ENCODE data around the gene NPC1.
"Not testable (repeated sequence)": the region's sequence is repeated elsewhere in the genome, so short reads cannot be mapped to it uniquely, and the experiment has no call there.

The NPC1 gene

DNA sequence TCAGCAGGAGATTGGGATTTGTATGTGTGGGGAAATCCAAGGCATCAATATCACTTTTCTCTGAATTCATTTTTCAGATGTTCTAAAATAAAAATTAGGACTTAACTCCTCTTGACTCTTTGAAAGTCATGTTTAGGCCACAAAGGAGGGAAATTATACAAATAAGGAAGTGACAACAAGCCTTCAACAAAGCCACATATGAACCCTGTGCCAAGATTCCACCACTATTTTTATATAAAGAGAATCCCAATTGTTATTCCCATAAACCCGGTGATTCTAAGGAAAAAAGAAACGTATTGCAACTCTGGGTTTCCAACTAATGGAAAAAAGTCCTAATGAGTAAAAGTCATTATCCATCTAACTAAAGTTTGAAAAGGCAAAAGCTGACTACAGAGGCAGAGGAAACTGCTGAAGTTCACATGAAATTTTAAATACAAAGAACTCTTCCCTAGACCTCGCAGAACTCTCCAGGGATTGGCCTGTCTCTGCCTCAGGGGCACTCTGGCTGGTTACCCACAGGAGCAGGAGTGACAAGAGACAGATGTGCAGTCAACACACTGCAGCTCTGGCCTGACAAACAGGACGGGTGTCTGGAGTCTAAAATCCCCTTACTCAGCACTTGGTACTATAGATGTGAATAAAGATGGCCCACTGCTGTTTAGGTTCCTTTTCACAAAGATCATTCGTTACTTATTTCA, 11.5 kb downstream of the NPC1 start:
- Mint-ChIP-seq H3K36me3 (ENCODE audit: low read depth) (peaks cover 27% of the 10 kb centered on the region), H3K9me3 (no peaks in the 10 kb centered on the region), H3K27ac (peak overlapping the region; percentile 73), H3K4me1 (peaks cover 42% of the 10 kb centered on the region), H3K4me3 (no peak overlapping the region), H3K27me3 (no peaks in the 10 kb centered on the region)
- ATAC-seq: no peak
- DNase-seq: no peak

GRCh38 chr18:23573626-23574431, 12.5 kb downstream of the NPC1 start:
- DNase-seq (peak; percentile 27), ATAC-seq (peak; percentile 80)
- no peak overlapping the region for H3K4me3 Mint-ChIP-seq
- no peaks in the 10 kb centered on the region for H3K9me3 Mint-ChIP-seq
- peaks cover 39% of the 10 kb centered on the region for H3K4me1 Mint-ChIP-seq
- no peaks in the 10 kb centered on the region for H3K27me3 Mint-ChIP-seq
- H3K27ac Mint-ChIP-seq: peak overlapping the region; percentile 73
- H3K36me3 Mint-ChIP-seq (ENCODE audit: low read depth): peaks cover 29% of the 10 kb centered on the region

DNA sequence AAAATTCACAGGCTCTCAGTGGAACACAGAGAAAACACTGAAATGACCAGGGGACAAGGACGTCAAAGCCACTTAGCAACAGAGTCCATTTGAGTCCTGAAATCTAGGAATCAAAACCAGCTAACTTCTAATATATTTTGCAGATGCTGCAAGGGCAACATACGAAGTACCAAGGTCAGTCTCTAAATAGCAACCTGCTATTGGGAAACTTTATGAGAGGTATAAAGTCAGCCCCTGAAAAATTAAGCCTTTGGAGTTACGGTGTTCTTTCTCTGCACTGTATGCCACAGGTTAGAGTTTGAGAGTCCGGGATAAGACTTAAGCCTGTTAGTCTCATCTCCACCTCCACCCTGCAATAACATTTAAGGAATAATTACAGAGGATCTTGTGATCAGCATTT, 13.3 kb downstream of the NPC1 start:
- no peaks in the 10 kb centered on the region for H3K9me3 Mint-ChIP-seq
- no peak for DNase-seq
- no peak overlapping the region for H3K27ac Mint-ChIP-seq
- H3K4me3 Mint-ChIP-seq: no peak overlapping the region
- H3K27me3 Mint-ChIP-seq: no peaks in the 10 kb centered on the region
- peaks cover 34% of the 10 kb centered on the region for H3K4me1 Mint-ChIP-seq
- peaks cover 36% of the 10 kb centered on the region for H3K36me3 Mint-ChIP-seq (ENCODE audit: low read depth)
- ATAC-seq: no peak

GRCh38 chr18:23572570-23572969, 13.7 kb downstream of the NPC1 start:
- ATAC-seq: no peak
- Mint-ChIP-seq H3K4me1 (peaks cover 34% of the 10 kb centered on the region), H3K36me3 (ENCODE audit: low read depth) (peaks cover 38% of the 10 kb centered on the region), H3K27ac (no peak overlapping the region), H3K27me3 (no peaks in the 10 kb centered on the region), H3K9me3 (no peaks in the 10 kb centered on the region), H3K4me3 (no peak overlapping the region)
- DNase-seq: no peak

- Mint-ChIP-seq H3K27me3 (no peaks in the 10 kb centered on the region), H3K4me3 (no peak overlapping the region), H3K4me1 (peaks cover 34% of the 10 kb centered on the region), H3K27ac (no peak overlapping the region), H3K9me3 (no peaks in the 10 kb centered on the region), H3K36me3 (ENCODE audit: low read depth) (peaks cover 43% of the 10 kb centered on the region)
- ATAC-seq (no peak), DNase-seq (no peak)
Measured at GRCh38 chr18:23572012-23572411, 14.3 kb downstream of the NPC1 start.

DNA sequence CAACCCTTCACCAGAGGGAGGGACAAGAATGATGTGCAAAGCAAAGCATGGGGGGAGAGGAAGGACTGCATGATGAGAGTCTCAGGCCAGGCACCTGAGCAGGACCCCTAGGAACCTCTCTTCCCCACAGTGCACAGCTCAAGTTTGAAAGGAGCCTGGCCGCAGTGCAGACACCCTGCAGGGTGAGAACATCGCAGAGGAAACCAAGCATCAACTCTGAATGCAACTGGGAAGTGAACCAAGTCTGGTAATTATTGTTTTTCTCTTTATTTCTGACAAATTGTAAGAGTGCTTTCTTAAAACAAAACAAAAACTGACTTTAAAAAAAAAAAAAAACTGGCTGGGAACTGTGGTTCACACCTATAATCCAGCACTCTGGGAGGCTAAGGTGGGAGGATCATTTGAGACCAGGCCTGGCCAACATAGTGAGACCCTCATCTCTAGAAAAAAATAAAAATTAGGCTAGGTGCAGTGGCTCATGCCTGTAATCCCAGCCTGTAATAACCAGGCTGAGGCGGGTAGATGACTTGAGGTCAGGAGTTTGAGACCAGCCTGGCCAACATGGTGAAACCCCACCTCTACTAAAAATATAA, 15.3 kb downstream of the NPC1 start:
- Mint-ChIP-seq H3K4me1 (peaks cover 34% of the 10 kb centered on the region), H3K4me3 (no peak overlapping the region), H3K9me3 (no peaks in the 10 kb centered on the region), H3K27ac (no peak overlapping the region), H3K27me3 (no peaks in the 10 kb centered on the region), H3K36me3 (ENCODE audit: low read depth) (peaks cover 40% of the 10 kb centered on the region)
- DNase-seq (no peak), ATAC-seq (no peak)

GRCh38 chr18:23569299-23570063, 16.8 kb downstream of the NPC1 start:
- H3K4me3 Mint-ChIP-seq: no peak overlapping the region
- H3K27me3 Mint-ChIP-seq: no peaks in the 10 kb centered on the region
- no peak overlapping the region for H3K27ac Mint-ChIP-seq
- DNase-seq (no peak), ATAC-seq (no peak)
- H3K4me1 Mint-ChIP-seq: peaks cover 26% of the 10 kb centered on the region
- no peaks in the 10 kb centered on the region for H3K9me3 Mint-ChIP-seq
- peaks cover 52% of the 10 kb centered on the region for H3K36me3 Mint-ChIP-seq (ENCODE audit: low read depth)

GRCh38 chr18:23568281-23569138, 17.8 kb downstream of the NPC1 start:
- Mint-ChIP-seq H3K9me3 (no peaks in the 10 kb centered on the region), H3K4me1 (peaks cover 25% of the 10 kb centered on the region), H3K4me3 (no peak overlapping the region), H3K27me3 (no peaks in the 10 kb centered on the region), H3K36me3 (ENCODE audit: low read depth) (peaks cover 58% of the 10 kb centered on the region), H3K27ac (no peak overlapping the region)
- DNase-seq: no peak
- ATAC-seq: no peak

GRCh38 chr18:23567671-23568070, 18.6 kb downstream of the NPC1 start:
- DNase-seq: no peak
- Mint-ChIP-seq H3K27me3 (no peaks in the 10 kb centered on the region), H3K4me1 (peaks cover 25% of the 10 kb centered on the region), H3K27ac (no peak overlapping the region), H3K4me3 (no peak overlapping the region), H3K9me3 (no peaks in the 10 kb centered on the region), H3K36me3 (ENCODE audit: low read depth) (peaks cover 61% of the 10 kb centered on the region)
- no peak for ATAC-seq

- DNase-seq (no peak), ATAC-seq (no peak)
- Mint-ChIP-seq H3K27me3 (no peaks in the 10 kb centered on the region), H3K4me1 (peaks cover 20% of the 10 kb centered on the region), H3K9me3 (no peaks in the 10 kb centered on the region), H3K36me3 (ENCODE audit: low read depth) (peaks cover 64% of the 10 kb centered on the region), H3K4me3 (no peak overlapping the region), H3K27ac (no peak overlapping the region)
Measured at GRCh38 chr18:23565916-23566547, 20.3 kb downstream of the NPC1 start.

GRCh38 chr18:23563377-23564043, 22.8 kb downstream of the NPC1 start:
- Mint-ChIP-seq H3K27ac (peak overlapping the region; percentile 29), H3K9me3 (no peaks in the 10 kb centered on the region), H3K36me3 (ENCODE audit: low read depth) (peaks cover 57% of the 10 kb centered on the region), H3K27me3 (no peaks in the 10 kb centered on the region), H3K4me3 (no peak overlapping the region), H3K4me1 (peaks cover 17% of the 10 kb centered on the region)
- DNase-seq (no peak), ATAC-seq (peak; percentile 94)

DNA sequence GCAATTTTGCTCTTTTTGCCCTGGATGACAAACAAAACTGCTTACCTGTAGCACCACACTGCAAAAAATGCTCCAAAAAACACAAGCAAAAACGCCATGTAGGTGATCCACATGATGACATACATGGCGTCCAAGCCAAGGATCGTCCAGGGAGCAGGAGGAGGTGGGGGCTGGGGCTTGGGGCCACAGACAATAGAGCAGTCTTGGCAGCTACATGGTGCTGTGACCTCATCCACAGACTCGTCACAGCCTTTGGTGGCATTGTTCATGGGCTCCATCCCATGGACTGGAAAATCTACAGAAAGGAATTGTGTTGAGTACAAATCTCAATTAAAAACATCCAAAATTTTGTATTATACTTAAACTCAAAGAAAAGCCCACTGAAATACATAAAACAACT, 26.1 kb downstream of the NPC1 start:
- Mint-ChIP-seq H3K36me3 (ENCODE audit: low read depth) (peaks cover 46% of the 10 kb centered on the region), H3K27me3 (no peaks in the 10 kb centered on the region), H3K4me1 (peaks cover 17% of the 10 kb centered on the region), H3K4me3 (no peak overlapping the region), H3K9me3 (no peaks in the 10 kb centered on the region), H3K27ac (no peak overlapping the region)
- ATAC-seq (no peak), DNase-seq (no peak)

GRCh38 chr18:23557511-23557910, 28.8 kb downstream of the NPC1 start:
- H3K27ac Mint-ChIP-seq, H3K4me1 Mint-ChIP-seq, H3K4me3 Mint-ChIP-seq, H3K9me3 Mint-ChIP-seq, H3K27me3 Mint-ChIP-seq, ATAC-seq, DNase-seq: not testable (repeated sequence)
- peaks cover 46% of the 10 kb centered on the region for H3K36me3 Mint-ChIP-seq (ENCODE audit: low read depth)
